Gastrocnemius medialis (tissue), 4 donors: ENCODE data around the gene RAB6D.
"Not testable (repeated sequence)": the region's sequence is repeated elsewhere in the genome, so short reads cannot be mapped to it uniquely, and the experiment has no call there.

Experiments
- CTCF ChIP-seq, 5 experiments: fragments of 450-650 bp in 3 of 5; fragments of 200-600 bp in 2 of 5; sonication (generic) in 2 of 5; IDR thresholded peaks in 4 of 5; conservative IDR thresholded peaks in 1 of 5; 1 replicate in 4 of 5; 2 replicates in 1 of 5; pipeline ENCODE4 v1.5.1; 2016 to 2019; ENCODE audit warnings: antibody characterized with exemption in 5 of 5, mild to moderate bottlenecking in 3 of 5, moderate library complexity in 3 of 5
- POLR2A ChIP-seq, 2 donors: fragments of 450-650 bp; IDR thresholded peaks; one replicate each; pipeline ENCODE4 v1.6.1; 2017; ENCODE audit warnings: antibody characterized with exemption in 2 of 2, mild to moderate bottlenecking in 2 of 2, moderate library complexity in 2 of 2

GRCh38 chr2:131368493-131369066 is 4.6 kb upstream of the RAB6D start:
- TF ChIP-seq CTCF (IDR thresholded peaks at IDR 0.05 in 4 of 5, conservative IDR thresholded peaks at IDR 0.05 in 1 of 5); POLR2A (IDR thresholded peaks at IDR 0.05): not testable (repeated sequence)
